HEK293 (cell line): ENCODE measurements around the gene TMEM50B.

Experiments used
- EGR2 ChIP-seq: fragments of 450-650 bp; formaldehyde crosslinking; IDR thresholded peaks from 2 replicates; pipeline ENCODE4 v1.5.1; 2016; ENCODE audit warnings: low read depth, missing biosample characterization, missing genetic modification characterization
- HOXC10 ChIP-seq: sonication (generic); formaldehyde crosslinking; IDR thresholded peaks from 2 replicates; pipeline ENCODE4 v1.8.1; 2023; ENCODE audit warnings: mild to moderate bottlenecking, missing genetic modification reagents
- KLF16 ChIP-seq: fragments of 450-650 bp; formaldehyde crosslinking; IDR thresholded peaks from 2 replicates; pipeline ENCODE4 v1.5.1; 2017; ENCODE audit warnings: missing biosample characterization, missing genetic modification characterization
- SALL2 ChIP-seq: fragments of 450-650 bp; formaldehyde crosslinking; IDR thresholded peaks from 2 replicates; pipeline ENCODE4 v1.5.0; 2017; ENCODE audit warnings: missing biosample characterization, mild to moderate bottlenecking, missing genetic modification characterization, borderline replicate concordance
- SETDB1 ChIP-seq: IDR thresholded peaks from one replicate; pipeline ENCODE4 v1.6.1; 2017; ENCODE audit warnings: mild to moderate bottlenecking, low read length, moderate library complexity, mixed read lengths; ENCODE audit not compliant: insufficient read length
- TCF7L2 ChIP-seq: IDR thresholded peaks from 2 replicates; pipeline ENCODE4 v1.6.1; 2011; ENCODE audit warnings: low read depth, mild to moderate bottlenecking, inconsistent platforms, low read length, moderate library complexity, borderline replicate concordance
- TRIM28 ChIP-seq: IDR thresholded peaks from 2 replicates; pipeline ENCODE4 v1.6.1; 2011; ENCODE audit warnings: low read length, control low read depth, borderline replicate concordance
- ZBTB48 ChIP-seq: fragments of 450-650 bp; formaldehyde crosslinking; IDR thresholded peaks from 2 replicates; pipeline ENCODE4 v1.5.1; 2016; ENCODE audit warnings: missing biosample characterization, missing genetic modification characterization
- ZBTB7A ChIP-seq: fragments of 450-650 bp; formaldehyde crosslinking; IDR thresholded peaks from 2 replicates; pipeline ENCODE4 v1.5.1; 2016; ENCODE audit warnings: low read depth, missing biosample characterization, missing genetic modification characterization
- ZBTB8A ChIP-seq: fragments of 450-650 bp; formaldehyde crosslinking; IDR thresholded peaks from 2 replicates; pipeline ENCODE4 v1.5.1; 2016; ENCODE audit warnings: missing biosample characterization, missing genetic modification characterization
- ZFP41 ChIP-seq: fragments of 450-650 bp; formaldehyde crosslinking; IDR thresholded peaks from 2 replicates; pipeline ENCODE4 v1.5.1; 2016; ENCODE audit warnings: missing biosample characterization, missing genetic modification characterization, borderline replicate concordance
- ZNF112 ChIP-seq: fragments of 450-650 bp; formaldehyde crosslinking; IDR thresholded peaks from 2 replicates; pipeline ENCODE4 v1.5.0; 2017; ENCODE audit warnings: missing biosample characterization, missing genetic modification characterization
- ZNF18 ChIP-seq: fragments of 450-650 bp; formaldehyde crosslinking; IDR thresholded peaks from 2 replicates; pipeline ENCODE4 v1.5.1; 2016; ENCODE audit warnings: missing biosample characterization, missing genetic modification characterization
- ZNF324 ChIP-seq: fragments of 450-650 bp; formaldehyde crosslinking; IDR thresholded peaks from 2 replicates; pipeline ENCODE4 v1.5.1; 2016; ENCODE audit warnings: missing biosample characterization, missing genetic modification characterization
- ZNF354C ChIP-seq: fragments of 450-650 bp; formaldehyde crosslinking; IDR thresholded peaks from 2 replicates; pipeline ENCODE4 v1.5.1; 2016; ENCODE audit warnings: missing biosample characterization, missing genetic modification characterization, low read depth, borderline replicate concordance
- ZNF366 ChIP-seq: fragments of 450-650 bp; formaldehyde crosslinking; conservative IDR thresholded peaks from 2 replicates; pipeline ENCODE4 v1.5.1; 2016; ENCODE audit warnings: missing biosample characterization, missing genetic modification characterization
- ZNF391 ChIP-seq: fragments of 450-650 bp; formaldehyde crosslinking; IDR thresholded peaks from 2 replicates; pipeline ENCODE4 v1.5.1; 2016; ENCODE audit warnings: low read depth, missing biosample characterization, missing genetic modification characterization, borderline replicate concordance
- ZNF404 ChIP-seq: fragments of 450-650 bp; formaldehyde crosslinking; IDR thresholded peaks from 2 replicates; pipeline ENCODE4 v1.5.1; 2017; ENCODE audit warnings: missing biosample characterization, missing genetic modification characterization
- ZNF426 ChIP-seq: fragments of 450-650 bp; formaldehyde crosslinking; IDR thresholded peaks from 2 replicates; pipeline ENCODE4 v1.5.1; 2017; ENCODE audit warnings: missing biosample characterization, missing genetic modification characterization, mild to moderate bottlenecking, inconsistent platforms, moderate library complexity
- ZNF449 ChIP-seq: fragments of 450-650 bp; formaldehyde crosslinking; IDR thresholded peaks from 2 replicates; pipeline ENCODE4 v1.5.1; 2017; ENCODE audit warnings: missing biosample characterization, mild to moderate bottlenecking, missing genetic modification characterization, moderate library complexity
- ZNF530 ChIP-seq: fragments of 450-650 bp; formaldehyde crosslinking; IDR thresholded peaks from 2 replicates; pipeline ENCODE4 v1.5.1; 2016; ENCODE audit warnings: low read depth, missing biosample characterization, missing genetic modification characterization
- ZNF548 ChIP-seq: fragments of 450-650 bp; formaldehyde crosslinking; IDR thresholded peaks from 2 replicates; pipeline ENCODE4 v1.5.1; 2016; ENCODE audit warnings: missing biosample characterization, missing genetic modification characterization
- ZNF549 ChIP-seq: fragments of 450-650 bp; IDR thresholded peaks from 2 replicates; pipeline ENCODE4 v1.5.1; 2018; ENCODE audit warnings: missing biosample characterization, missing genetic modification characterization, mild to moderate bottlenecking, inconsistent platforms, moderate library complexity
- ZNF580 ChIP-seq: fragments of 450-650 bp; formaldehyde crosslinking; IDR thresholded peaks from 2 replicates; pipeline ENCODE4 v1.5.1; 2016; ENCODE audit warnings: missing biosample characterization, missing genetic modification characterization
- ZNF626 ChIP-seq: fragments of 450-650 bp; sonication (Bioruptor Pico); formaldehyde crosslinking; IDR thresholded peaks from 2 replicates; pipeline ENCODE4 v1.5.1; 2018; ENCODE audit warnings: missing biosample characterization, missing genetic modification characterization, inconsistent platforms
- ZNF639 ChIP-seq: fragments of 450-650 bp; formaldehyde crosslinking; IDR thresholded peaks from 2 replicates; pipeline ENCODE4 v1.5.1; 2016; ENCODE audit warnings: missing biosample characterization, missing genetic modification characterization
- ZNF645 ChIP-seq: fragments of 450-650 bp; formaldehyde crosslinking; IDR thresholded peaks from 2 replicates; pipeline ENCODE4; 2016; ENCODE audit warnings: missing biosample characterization, missing genetic modification characterization
- ZNF677 ChIP-seq: fragments of 450-650 bp; IDR thresholded peaks from 2 replicates; pipeline ENCODE4 v1.5.0; 2018; ENCODE audit warnings: missing biosample characterization, mild to moderate bottlenecking, missing genetic modification characterization, moderate library complexity
- ZNF692 ChIP-seq: fragments of 450-650 bp; formaldehyde crosslinking; IDR thresholded peaks from 2 replicates; pipeline ENCODE4 v1.5.1; 2016; ENCODE audit warnings: missing biosample characterization, missing genetic modification characterization
- ZNF76 ChIP-seq: fragments of 450-650 bp; formaldehyde crosslinking; IDR thresholded peaks from 2 replicates; pipeline ENCODE4; 2016; ENCODE audit warnings: low read depth, missing biosample characterization, missing genetic modification characterization, borderline replicate concordance
- ZNF776 ChIP-seq: fragments of 450-650 bp; formaldehyde crosslinking; IDR thresholded peaks from 2 replicates; pipeline ENCODE4 v1.5.0; 2017; ENCODE audit warnings: missing biosample characterization, missing genetic modification characterization, borderline replicate concordance
- ZXDB ChIP-seq: fragments of 450-650 bp; formaldehyde crosslinking; IDR thresholded peaks from 2 replicates; pipeline ENCODE4 v1.5.1; 2016; ENCODE audit warnings: missing biosample characterization, missing genetic modification characterization

Gene TMEM50B

GRCh38 chr21:33403786-33404585 is 75.8 kb downstream of the TMEM50B start (continued):
- no peak for TF ChIP-seq ZNF391 (tag by site-specific recombination)
- no peak for TF ChIP-seq TCF7L2
- TF ChIP-seq SETDB1: no peak
- peak; percentile 87; the same call in 1 of the 2 replicates for TF ChIP-seq ZBTB7A (tag by site-specific recombination)
- no peak for TF ChIP-seq ZNF548 (tag by site-specific recombination)
- TF ChIP-seq HOXC10: no peak
- no peak for TF ChIP-seq ZNF449 (tag by site-specific recombination)
- no peak for TF ChIP-seq ZNF580
- TF ChIP-seq ZFP41: no peak
- no peak for TF ChIP-seq ZNF18 (tag by site-specific recombination)
- no peak for TF ChIP-seq KLF16 (tag by site-specific recombination)
- TF ChIP-seq ZNF76: no peak
- peak; percentile 92 for TF ChIP-seq EGR2 (tag by site-specific recombination)
- TF ChIP-seq ZNF324 (tag by site-specific recombination): no peak
- peak; percentile 90 for TF ChIP-seq ZBTB8A
- no peak for TF ChIP-seq ZNF354C
- TF ChIP-seq ZNF677 (tag by site-specific recombination): no peak
- TF ChIP-seq ZNF776 (tag by site-specific recombination): no peak
- no peak for TF ChIP-seq ZNF530
- TF ChIP-seq ZNF645: no peak
- no peak for TF ChIP-seq TRIM28
- TF ChIP-seq ZNF366 (tag by site-specific recombination): no peak
- no peak for TF ChIP-seq ZBTB48
- no peak for TF ChIP-seq ZNF426 (tag by site-specific recombination)
- TF ChIP-seq ZNF549 (tag by site-specific recombination): no peak
- TF ChIP-seq ZNF404 (tag by site-specific recombination): no peak
- TF ChIP-seq ZNF626 (tag by site-specific recombination): no peak
- TF ChIP-seq ZNF112 (tag by site-specific recombination): no peak
- TF ChIP-seq ZNF692 (tag by site-specific recombination): 0 out of 2 replicates have a peak, but pooled peaks have one; percentile 37
- TF ChIP-seq ZNF639: no peak
- peak; percentile 24 for TF ChIP-seq ZXDB (tag by site-specific recombination)
- TF ChIP-seq SALL2 (tag by site-specific recombination): no peak
